Liver (tissue), 3 donors: ENCODE measurements around the gene TRPV4.

ENCODE experiments used
- CTCF ChIP-seq: fragments of 150-350 bp; IDR thresholded peaks from 2 replicates; pipeline ENCODE4 v1.5.1; 2017; ENCODE audit warnings: improper control_type of control experiment, low read depth, low read length; ENCODE audit not compliant: missing input control
- EGR1 ChIP-seq, 2 donors: IDR thresholded peaks; 2 replicates each; pipeline ENCODE4 v1.6.1; 2016 to 2018; ENCODE audit warnings: antibody characterized with exemption in 2 of 2, low read depth in 2 of 2
- JUND ChIP-seq, 2 donors: IDR thresholded peaks; 2 replicates each; pipeline ENCODE4 v1.6.1; 2016; ENCODE audit warnings: antibody characterized with exemption in 2 of 2
- RAD21 ChIP-seq, 2 donors: IDR thresholded peaks; 2 replicates each; pipeline ENCODE4 v1.6.1; 2016; ENCODE audit warnings: antibody characterized with exemption in 2 of 2, mild to moderate bottlenecking in 2 of 2
- REST ChIP-seq: IDR thresholded peaks from 2 replicates; pipeline ENCODE4 v1.6.1; 2016; ENCODE audit warnings: antibody characterized with exemption, mild to moderate bottlenecking
- RXRA ChIP-seq, 2 donors: IDR thresholded peaks; 2 replicates each; pipeline ENCODE4 v1.6.1; 2017 to 2018; ENCODE audit warnings: antibody characterized with exemption in 2 of 2, mild to moderate bottlenecking in 1 of 2
- TAF1 ChIP-seq: conservative IDR thresholded peaks from 2 replicates; pipeline ENCODE4 v1.6.1; 2016; ENCODE audit warnings: antibody characterized with exemption, mild to moderate bottlenecking
- ZBTB33 ChIP-seq: IDR thresholded peaks from 2 replicates; pipeline ENCODE4 v1.6.1; 2016; ENCODE audit warnings: antibody characterized with exemption
- TF ChIP-seq, protein P1 (sequence below): IDR thresholded peaks from 2 replicates; pipeline ENCODE4 v1.6.1; 2016; ENCODE audit warnings: antibody characterized with exemption
- TF ChIP-seq, protein P2 (sequence below): IDR thresholded peaks from 2 replicates; pipeline ENCODE4 v1.6.1; 2016; ENCODE audit warnings: antibody characterized with exemption
- donor health status: healthy.
- donor health status: healthy.

DNA sequence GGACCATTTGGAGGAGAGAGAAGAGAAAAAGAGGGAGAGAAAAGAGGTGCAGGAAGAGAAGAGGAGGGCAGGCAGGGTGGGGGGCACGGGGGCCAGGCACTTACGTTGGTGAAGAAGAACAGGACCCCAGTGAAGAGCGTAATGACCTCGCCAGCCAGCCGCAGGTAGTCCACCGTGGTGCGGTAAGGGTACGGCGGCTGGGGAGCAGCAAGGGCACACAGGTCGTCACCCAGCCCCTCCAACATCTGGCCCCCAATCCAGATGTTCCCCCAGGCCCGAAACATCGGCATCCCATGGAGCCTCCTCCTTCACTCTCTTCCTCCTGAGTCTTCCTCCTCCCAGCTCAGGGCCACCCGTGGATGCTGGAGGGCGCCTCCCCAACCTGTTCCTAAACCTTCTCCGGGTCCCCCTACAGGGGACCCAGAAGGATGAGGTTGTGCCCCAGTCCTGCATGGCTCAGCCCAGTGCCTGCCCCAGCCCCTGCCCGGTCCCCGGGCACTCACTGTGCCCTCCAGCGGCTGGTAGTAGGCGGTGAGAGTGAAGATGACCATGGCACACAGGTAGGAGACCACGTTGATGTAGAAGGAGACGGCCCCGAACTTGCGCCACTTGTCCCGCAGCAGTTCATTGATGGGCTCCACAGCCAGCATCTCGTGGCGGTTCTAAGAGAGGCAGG lies 39.2 kb downstream of the TRPV4 start:
- TF ChIP-seq TAF1 = no peak
- no peak for TF ChIP-seq CTCF
- no peak for TF ChIP-seq REST
- TF ChIP-seq, protein P1, sequence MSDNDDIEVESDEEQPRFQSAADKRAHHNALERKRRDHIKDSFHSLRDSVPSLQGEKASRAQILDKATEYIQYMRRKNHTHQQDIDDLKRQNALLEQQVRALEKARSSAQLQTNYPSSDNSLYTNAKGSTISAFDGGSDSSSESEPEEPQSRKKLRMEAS = no peak
- no peak for TF ChIP-seq JUND (IDR thresholded peaks at IDR 0.05)
- TF ChIP-seq RAD21 (IDR thresholded peaks at IDR 0.05) = no peak
- no peak for TF ChIP-seq RXRA (IDR thresholded peaks at IDR 0.05)
- TF ChIP-seq, protein P2, sequence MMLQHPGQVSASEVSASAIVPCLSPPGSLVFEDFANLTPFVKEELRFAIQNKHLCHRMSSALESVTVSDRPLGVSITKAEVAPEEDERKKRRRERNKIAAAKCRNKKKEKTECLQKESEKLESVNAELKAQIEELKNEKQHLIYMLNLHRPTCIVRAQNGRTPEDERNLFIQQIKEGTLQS = no peak
- no peak for TF ChIP-seq EGR1 (IDR thresholded peaks at IDR 0.05; ENCODE audit: low read depth in 2 of 2)
- TF ChIP-seq ZBTB33 = no peak
